HepG2 (cell line): ENCODE data around the gene MMP25. TPM values are rescaled to one million over a fixed set of nuclear protein-coding genes. Genes with fewer than 3 reads are reported as not detected.

Experiments used
- ATAC-seq: fragments of 200-7000 bp; cut with Tn5 transposase; 3 replicates; pipeline ENCODE4 v1.9.1; 2020; ENCODE audit warnings: mild to moderate bottlenecking, moderate library complexity
- BruUV-seq: library from RNA; stranded (reverse); fragments of 400-500 nt; replicated peaks from 2 replicates; lab custom pipeline; 2021; lab: Mats Ljungman, UMichigan
- CTCF ChIA-PET: fragments of 300-600 bp; formaldehyde crosslinking; extraction: SDS; loops from one replicate; lab custom pipeline; 2021; ENCODE audit warnings: low total read pairs, inconsistent platforms, low intra/inter-chr PET ratio; lab: Yijun Ruan, JAX
- POLR2A ChIA-PET: fragments of 350-600 bp; sonication (Branson Sonifier 250); formaldehyde crosslinking; loops from one replicate; lab custom pipeline; 2020; ENCODE audit warnings: antibody characterized with exemption, inconsistent platforms; lab: Yijun Ruan, JAX
- DNase-seq: peaks from one replicate; pipeline ENCODE4 v3.0.0-alpha.2; 2015; ENCODE audit warnings: low spot score
- FAIRE-seq: peaks from 3 replicates; lab custom pipeline; 2011; peaks lifted over from hg19 to GRCh38; lab: Jason Lieb, UNC
- H2AFZ ChIP-seq: one replicate; pipeline ENCODE4 v1.6.1; 2011; ENCODE audit warnings: low read length, inconsistent platforms
- H3K27ac ChIP-seq: fragments of 300-600 bp; 3 replicates; pipeline ENCODE4 v1.8.0; 2011; ENCODE audit warnings: mixed run types, mild to moderate bottlenecking, mixed read lengths, low read length, inconsistent platforms; ENCODE audit not compliant: insufficient read depth; ENCODE audit errors: extremely low read length
- H3K27me3 ChIP-seq, 2 experiments: fragments of 200-600 bp in 1 of 2; 2 replicates in 1 of 2; 3 replicates in 1 of 2; pipeline versions ENCODE4 v1.6.0 to v1.8.0; 2011; ENCODE audit warnings: low read length in 2 of 2, mild to moderate bottlenecking in 2 of 2, moderate library complexity in 2 of 2, inconsistent platforms in 1 of 2; ENCODE audit not compliant: insufficient read depth in 2 of 2, control insufficient read depth in 1 of 2
- H3K36me3 ChIP-seq, 2 experiments: fragments of 200-600 bp in 1 of 2; replicated peaks in 1 of 2; 2 replicates in 1 of 2; 3 replicates in 1 of 2; pipeline versions ENCODE4 v1.5.1 to v1.8.0; 2011; ENCODE audit warnings: low read length in 2 of 2, inconsistent platforms in 1 of 2; ENCODE audit not compliant: insufficient read depth in 2 of 2, control insufficient read depth in 1 of 2
- H3K4me1 ChIP-seq: 2 replicates; pipeline ENCODE4 v1.5.1; 2012; ENCODE audit warnings: low read length, inconsistent platforms; ENCODE audit not compliant: insufficient read depth
- H3K4me2 ChIP-seq: 2 replicates; pipeline ENCODE4 v1.6.0; 2011; ENCODE audit warnings: low read depth, low read length, inconsistent platforms
- H3K4me3 ChIP-seq, 3 experiments: fragments of 200-600 bp in 1 of 3; sonication (generic), shearing (Covaris generic) in 1 of 3; replicated peaks in 1 of 3; 2 replicates each; pipeline ENCODE4 v1.5.1; 2011 to 2016; ENCODE audit warnings: low read length in 3 of 3, inconsistent platforms in 2 of 3, low read depth in 2 of 3, mild to moderate bottlenecking in 2 of 3, control low read depth in 1 of 3, mixed read lengths in 1 of 3; ENCODE audit not compliant: insufficient read depth in 1 of 3
- H3K79me2 ChIP-seq: one replicate; pipeline ENCODE4 v1.6.1; 2011; ENCODE audit warnings: low read length, inconsistent platforms; ENCODE audit not compliant: insufficient read depth
- H3K9ac ChIP-seq: 2 replicates; pipeline ENCODE4 v1.6.0; 2011; ENCODE audit warnings: mild to moderate bottlenecking, low read depth, low read length, inconsistent platforms; ENCODE audit not compliant: insufficient read depth
- H3K9me3 ChIP-seq: 2 replicates; pipeline ENCODE4 v1.5.1; 2012; ENCODE audit warnings: mild to moderate bottlenecking, low read length
- H4K20me1 ChIP-seq: 2 replicates; pipeline ENCODE4 v1.6.0; 2011; ENCODE audit warnings: inconsistent platforms, mild to moderate bottlenecking, low read length, moderate library complexity; ENCODE audit not compliant: insufficient read depth
- ELF4 ChIP-seq: sonication (generic); formaldehyde crosslinking; IDR thresholded peaks from 2 replicates; pipeline ENCODE4 v1.5.0; 2020; ENCODE audit warnings: missing genetic modification reagents, mild to moderate bottlenecking, moderate library complexity, borderline replicate concordance
- GABPA ChIP-seq, 2 experiments: IDR thresholded peaks; 2 replicates each; pipeline ENCODE4 v1.6.1; 2011 to 2016; ENCODE audit warnings: low read depth in 2 of 2, low read length in 1 of 2, missing biosample characterization in 1 of 2, missing genetic modification characterization in 1 of 2
- GTF2F1 ChIP-seq: fragments of 150-350 bp; IDR thresholded peaks from 2 replicates; pipeline ENCODE4 v1.6.1; 2014; ENCODE audit warnings: low read length
- XRCC5 ChIP-seq: fragments of 200-400 bp; formaldehyde crosslinking; optimal IDR thresholded peaks from 2 replicates; pipeline ENCODE3; 2017; ENCODE audit warnings: mild to moderate bottlenecking, low read length
- ZBTB7B ChIP-seq: sonication (generic); formaldehyde crosslinking; IDR thresholded peaks from 2 replicates; pipeline ENCODE4 v1.4.0; 2020; ENCODE audit warnings: missing genetic modification reagents
- ZNF225 ChIP-seq: sonication (generic); formaldehyde crosslinking; IDR thresholded peaks from 2 replicates; pipeline ENCODE4 v1.4.0; 2020; ENCODE audit warnings: mild to moderate bottlenecking, missing genetic modification reagents
- ZSCAN22 ChIP-seq: sonication (generic); formaldehyde crosslinking; IDR thresholded peaks from 2 replicates; pipeline ENCODE4 v1.4.0; 2020; ENCODE audit warnings: mild to moderate bottlenecking, missing genetic modification reagents
- WGBS: methylation state at CpG from one replicate; pipeline ENCODE4 v1.1.6; 2017; ENCODE audit warnings: low lambda C conversion rate; 5-methylcytosine and 5-hydroxymethylcytosine counted together
- in situ Hi-C: cut with HindIII; loops from 2 replicates; pipeline ENCODE4 v1.10.0; 2017; ENCODE audit warnings: low pct_unique_long_range_greater_than_20kb; ENCODE audit not compliant: extremely low pct_ligation_motif_present
- intact Hi-C: fragments of 100-400 bp; cut with micrococcal nuclease; formaldehyde crosslinking; loops from one replicate; pipeline ENCODE4 v1.10.0; 2022; ENCODE audit not compliant: unreplicated experiment
- polyA plus RNA-seq, 8 experiments: library from polyadenylated mRNA; depleted of rRNA in 3 of 8; stranded (reverse) in 7 of 8; unstranded in 1 of 8; fragments of >200 nt; fragmentation: Illumina TruSeq in 4 of 8; extraction: Trizol in 4 of 8; gene quantifications; 2 replicates each; pipeline versions ENCODE4 v1.2.1 to v1.2.3, GENCODE V29; 2011 to 2016; ENCODE audit warnings: low read depth in 4 of 8, missing spikeins in 1 of 8, mixed read lengths in 1 of 8; ENCODE audit not compliant: insufficient read depth in 1 of 8
- total RNA-seq, 5 experiments: library from RNA; depleted of rRNA; stranded (reverse); fragments of >200 nt; fragmentation: Illumina TruSeq; extraction: Trizol; gene quantifications; 2 replicates each; pipeline ENCODE4 v1.2.3, GENCODE V29; 2016; ENCODE audit warnings: low read depth in 1 of 5
- TF ChIP-seq, protein P1 (sequence below): IDR thresholded peaks from 2 replicates; pipeline ENCODE4 v1.6.1; 2016
- TF ChIP-seq, protein P2 (sequence below), 2 experiments: sonication (generic) in 1 of 2; formaldehyde crosslinking in 1 of 2; IDR thresholded peaks; 2 replicates each; pipeline versions ENCODE4 v1.6.1 to v1.9.0; 2014 to 2022; ENCODE audit warnings: antibody characterized with exemption in 1 of 2, borderline replicate concordance in 1 of 2, inconsistent platforms in 1 of 2, low read depth in 1 of 2, missing genetic modification reagents in 1 of 2
- TF ChIP-seq, protein P3 (sequence below): sonication (generic); formaldehyde crosslinking; IDR thresholded peaks from 2 replicates; pipeline ENCODE4 v1.5.0; 2020; ENCODE audit warnings: mild to moderate bottlenecking, missing genetic modification reagents

Gene MMP25
- total and polyA plus RNA-seq, 2 of the 13 experiments (the other 11 are each of a cell fraction or from before 2014, with no cell fraction given): 0.04 to 0.08 TPM

DNA sequence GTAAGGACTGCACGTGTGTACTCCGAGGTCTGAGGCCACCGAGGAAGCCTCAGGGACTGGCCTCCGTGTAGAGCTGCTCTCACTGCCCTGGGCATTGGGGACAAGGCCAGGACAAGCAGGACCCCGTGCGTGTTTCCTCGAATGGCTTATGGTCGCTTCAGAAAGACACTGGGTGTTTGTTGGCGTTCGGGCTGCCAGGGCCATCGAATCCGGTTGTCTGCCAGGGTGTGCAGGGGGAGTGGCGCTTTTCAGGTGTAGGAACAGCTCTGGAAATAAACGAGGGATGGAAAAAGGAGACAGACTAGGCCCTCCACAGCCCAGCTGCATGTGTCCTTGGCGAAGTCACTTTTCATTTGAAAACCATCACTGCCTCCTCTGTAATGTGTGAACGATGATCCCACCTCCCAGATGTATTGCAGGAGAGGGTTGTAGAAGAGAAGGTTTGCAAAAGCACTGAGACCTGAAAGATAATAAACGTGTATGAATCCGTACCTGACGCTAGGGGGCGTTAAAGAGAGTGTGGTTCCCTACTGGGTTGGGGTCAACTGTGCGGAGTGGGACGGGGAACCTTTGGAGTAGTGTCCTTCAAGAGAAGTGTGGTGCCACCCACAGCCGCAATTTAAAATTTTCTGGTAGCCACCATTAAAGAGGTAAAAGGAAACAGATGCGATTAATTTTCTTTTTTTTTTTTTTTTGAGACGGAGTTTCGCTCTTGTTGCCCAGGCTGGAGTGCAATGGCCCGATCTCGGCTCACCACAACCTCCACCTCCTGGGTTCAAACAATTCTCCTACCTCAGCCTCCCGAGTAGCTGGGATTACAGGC lies 54.9 kb downstream of the MMP25 start:
- peaks cover 0 to 13% of the 10 kb centered on the region in 2 experiments; a peak in 2 of 5 replicates for H3K27me3 ChIP-seq
- BruUV-seq: no TSS peak
- DNase-seq: peak; percentile 65
- H3K4me3 ChIP-seq: 0 out of 6 replicates have a peak overlapping the region, but pooled peaks of 1 of the 3 experiments have one; percentile 14
- no peak overlapping the region for H3K9ac ChIP-seq
- H3K4me2 ChIP-seq: peak overlapping the region; percentile 50
- H3K9me3 ChIP-seq: no peaks in the 10 kb centered on the region
- peaks cover 70% of the 10 kb centered on the region for H3K4me1 ChIP-seq
- intact Hi-C loops (loop anchor here (2.0 kb wide), 1 partner anchor 42 kb away; no protein-coding TSS in a partner anchor), in situ Hi-C loops (no loop called here)
- CTCF ChIA-PET: interaction anchor here (1.1 to 1.8 kb wide), 3 partner anchors 14 to 42 kb away, joined by 3 to 5 read pairs (median 4); no protein-coding TSS in a partner anchor
- no peak overlapping the region for H2AFZ ChIP-seq
- no peaks in the 10 kb centered on the region for H3K36me3 ChIP-seq
- peak; percentile 42 for FAIRE-seq
- peak; percentile 15; the same call in 1 of the 3 replicates for ATAC-seq
- WGBS: 44% methylated on average over 28 of the region's 29 CpGs
- H4K20me1 ChIP-seq: no peaks in the 10 kb centered on the region
- POLR2A ChIA-PET: no interaction called here
- no peak overlapping the region for H3K27ac ChIP-seq
- no peaks in the 10 kb centered on the region for H3K79me2 ChIP-seq
- TF ChIP-seq GABPA (IDR thresholded peaks at IDR 0.05; ENCODE audit: low read depth, low read length) (no peak), GABPA (CRISPR knock-in tag; IDR thresholded peaks at IDR 0.05; ENCODE audit: low read depth) (peak; percentile 9; the same call in 1 of the 2 replicates), ZBTB7B (0 out of 2 replicates have a peak, but pooled peaks have one; percentile 20), ZSCAN22 (CRISPR knock-in tag) (no peak), XRCC5 (peak; percentile 53), ZNF225 (CRISPR knock-in tag) (peak; percentile 35; the same call in 1 of the 2 replicates), GTF2F1 (no peak), ELF4 (no peak)
- TF ChIP-seq, protein P1, sequence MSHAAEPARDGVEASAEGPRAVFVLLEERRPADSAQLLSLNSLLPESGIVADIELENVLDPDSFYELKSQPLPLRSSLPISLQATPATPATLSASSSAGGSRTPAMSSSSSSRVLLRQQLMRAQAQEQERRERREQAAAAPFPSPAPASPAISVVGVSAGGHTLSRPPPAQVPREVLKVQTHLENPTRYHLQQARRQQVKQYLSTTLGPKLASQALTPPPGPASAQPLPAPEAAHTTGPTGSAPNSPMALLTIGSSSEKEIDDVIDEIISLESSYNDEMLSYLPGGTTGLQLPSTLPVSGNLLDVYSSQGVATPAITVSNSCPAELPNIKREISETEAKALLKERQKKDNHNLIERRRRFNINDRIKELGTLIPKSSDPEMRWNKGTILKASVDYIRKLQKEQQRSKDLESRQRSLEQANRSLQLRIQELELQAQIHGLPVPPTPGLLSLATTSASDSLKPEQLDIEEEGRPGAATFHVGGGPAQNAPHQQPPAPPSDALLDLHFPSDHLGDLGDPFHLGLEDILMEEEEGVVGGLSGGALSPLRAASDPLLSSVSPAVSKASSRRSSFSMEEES (CRISPR knock-in tag): no peak
- TF ChIP-seq, protein P2, sequence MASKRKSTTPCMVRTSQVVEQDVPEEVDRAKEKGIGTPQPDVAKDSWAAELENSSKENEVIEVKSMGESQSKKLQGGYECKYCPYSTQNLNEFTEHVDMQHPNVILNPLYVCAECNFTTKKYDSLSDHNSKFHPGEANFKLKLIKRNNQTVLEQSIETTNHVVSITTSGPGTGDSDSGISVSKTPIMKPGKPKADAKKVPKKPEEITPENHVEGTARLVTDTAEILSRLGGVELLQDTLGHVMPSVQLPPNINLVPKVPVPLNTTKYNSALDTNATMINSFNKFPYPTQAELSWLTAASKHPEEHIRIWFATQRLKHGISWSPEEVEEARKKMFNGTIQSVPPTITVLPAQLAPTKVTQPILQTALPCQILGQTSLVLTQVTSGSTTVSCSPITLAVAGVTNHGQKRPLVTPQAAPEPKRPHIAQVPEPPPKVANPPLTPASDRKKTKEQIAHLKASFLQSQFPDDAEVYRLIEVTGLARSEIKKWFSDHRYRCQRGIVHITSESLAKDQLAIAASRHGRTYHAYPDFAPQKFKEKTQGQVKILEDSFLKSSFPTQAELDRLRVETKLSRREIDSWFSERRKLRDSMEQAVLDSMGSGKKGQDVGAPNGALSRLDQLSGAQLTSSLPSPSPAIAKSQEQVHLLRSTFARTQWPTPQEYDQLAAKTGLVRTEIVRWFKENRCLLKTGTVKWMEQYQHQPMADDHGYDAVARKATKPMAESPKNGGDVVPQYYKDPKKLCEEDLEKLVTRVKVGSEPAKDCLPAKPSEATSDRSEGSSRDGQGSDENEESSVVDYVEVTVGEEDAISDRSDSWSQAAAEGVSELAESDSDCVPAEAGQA (IDR thresholded peaks at IDR 0.05; ENCODE audit: low read depth): no peak
- TF ChIP-seq, protein P2 (CRISPR knock-in tag; IDR thresholded peaks at IDR 0.05; ENCODE audit: borderline replicate concordance): no peak
- TF ChIP-seq, protein P3, sequence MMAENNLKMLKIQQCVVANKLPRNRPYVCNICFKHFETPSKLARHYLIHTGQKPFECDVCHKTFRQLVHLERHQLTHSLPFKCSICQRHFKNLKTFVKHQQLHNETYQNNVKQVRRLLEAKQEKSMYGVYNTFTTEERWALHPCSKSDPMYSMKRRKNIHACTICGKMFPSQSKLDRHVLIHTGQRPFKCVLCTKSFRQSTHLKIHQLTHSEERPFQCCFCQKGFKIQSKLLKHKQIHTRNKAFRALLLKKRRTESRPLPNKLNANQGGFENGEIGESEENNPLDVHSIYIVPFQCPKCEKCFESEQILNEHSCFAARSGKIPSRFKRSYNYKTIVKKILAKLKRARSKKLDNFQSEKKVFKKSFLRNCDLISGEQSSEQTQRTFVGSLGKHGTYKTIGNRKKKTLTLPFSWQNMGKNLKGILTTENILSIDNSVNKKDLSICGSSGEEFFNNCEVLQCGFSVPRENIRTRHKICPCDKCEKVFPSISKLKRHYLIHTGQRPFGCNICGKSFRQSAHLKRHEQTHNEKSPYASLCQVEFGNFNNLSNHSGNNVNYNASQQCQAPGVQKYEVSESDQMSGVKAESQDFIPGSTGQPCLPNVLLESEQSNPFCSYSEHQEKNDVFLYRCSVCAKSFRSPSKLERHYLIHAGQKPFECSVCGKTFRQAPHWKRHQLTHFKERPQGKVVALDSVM (CRISPR knock-in tag): no peak
